GM23338 (cell line): ENCODE data around the gene NDUFB11. TPM values are rescaled to one million over a fixed set of nuclear protein-coding genes. Genes with fewer than 3 reads are reported as not detected.

Experiments
- ATAC-seq: fragments of 200-7000 bp; cut with Tn5 transposase; 3 replicates; pipeline ENCODE4 v1.9.1; 2020
- DNase-seq: peaks from one replicate; pipeline ENCODE4 v3.0.0-alpha.2; 2015; ENCODE audit warnings: low spot score
- H2AFZ ChIP-seq: fragments of 200-600 bp; sonication (generic); 2 replicates; pipeline ENCODE4 v1.8.0; 2016; ENCODE audit warnings: antibody characterized with exemption, mild to moderate bottlenecking, moderate library complexity
- H3F3A ChIP-seq: fragments of 200-600 bp; sonication (generic); replicated peaks from 2 replicates; pipeline ENCODE4 v1.8.0; 2017; ENCODE audit warnings: antibody characterized with exemption, mixed run types, low read depth
- H3K27ac ChIP-seq: fragments of 200-600 bp; sonication (generic); 2 replicates; pipeline ENCODE4 v1.6.1; 2016; ENCODE audit warnings: low read depth
- H3K27me3 ChIP-seq: fragments of 200-600 bp; sonication (generic); 2 replicates; pipeline ENCODE4 v1.8.0; 2016; ENCODE audit warnings: mild to moderate bottlenecking, mixed run types, moderate library complexity; ENCODE audit not compliant: insufficient read depth
- H3K36me3 ChIP-seq: fragments of 200-600 bp; sonication (generic); 2 replicates; pipeline ENCODE4 v1.8.0; 2016; ENCODE audit warnings: mild to moderate bottlenecking; ENCODE audit not compliant: insufficient read depth
- H3K4me1 ChIP-seq: fragments of 200-600 bp; sonication (generic); 2 replicates; pipeline ENCODE4 v1.8.0; 2016; ENCODE audit warnings: mild to moderate bottlenecking, moderate library complexity; ENCODE audit not compliant: insufficient read depth
- H3K4me2 ChIP-seq: fragments of 200-600 bp; sonication (generic); 2 replicates; pipeline ENCODE4 v1.7.1; 2017; ENCODE audit warnings: mixed run types
- H3K4me3 ChIP-seq: fragments of 200-600 bp; sonication (generic); 2 replicates; pipeline ENCODE4 v1.6.1; 2016; ENCODE audit warnings: mixed run types
- H3K79me2 ChIP-seq: fragments of 200-600 bp; sonication (generic); replicated peaks from 2 replicates; pipeline ENCODE4 v1.8.0; 2017; ENCODE audit warnings: mild to moderate bottlenecking; ENCODE audit not compliant: insufficient read depth
- H3K9me2 ChIP-seq: fragments of 200-600 bp; sonication (generic); 2 replicates; pipeline ENCODE4 v1.8.0; 2017; ENCODE audit not compliant: insufficient read depth
- H4K20me1 ChIP-seq: fragments of 200-600 bp; sonication (generic); replicated peaks from 2 replicates; pipeline ENCODE4 v1.8.0; 2017; ENCODE audit warnings: mild to moderate bottlenecking; ENCODE audit not compliant: insufficient read depth
- H3K27ac Mint-ChIP-seq: 2 replicates; pipeline ENCODE4 v1.8.0; 2020; ENCODE audit warnings: inconsistent platforms, mild to moderate bottlenecking, moderate library complexity, mixed read lengths
- H3K27me3 Mint-ChIP-seq: 3 replicates; pipeline ENCODE4 v1.8.0; 2022; ENCODE audit warnings: low read depth, mild to moderate bottlenecking, moderate library complexity, mixed read lengths, inconsistent platforms; ENCODE audit not compliant: insufficient read depth, poor library complexity
- H3K36me3 Mint-ChIP-seq: 3 replicates; pipeline ENCODE4 v1.8.0; 2021; ENCODE audit warnings: low read depth, mild to moderate bottlenecking, inconsistent platforms, moderate library complexity, mixed read lengths
- H3K4me1 Mint-ChIP-seq: 3 replicates; pipeline ENCODE4 v1.8.0; 2020; ENCODE audit warnings: mild to moderate bottlenecking, inconsistent platforms, mixed read lengths
- H3K4me3 Mint-ChIP-seq: 3 replicates; pipeline ENCODE4 v1.8.0; 2021; ENCODE audit warnings: moderate library complexity, mild to moderate bottlenecking, inconsistent platforms, mixed read lengths
- H3K9me3 Mint-ChIP-seq: 3 replicates; pipeline ENCODE4 v1.8.0; 2020; ENCODE audit warnings: moderate library complexity, mild to moderate bottlenecking, inconsistent platforms, mixed read lengths
- CREB1 ChIP-seq: fragments of 250-450 bp; sonication (Bioruptor Pico); IDR thresholded peaks from 2 replicates; pipeline ENCODE4 v1.5.0; 2020; ENCODE audit warnings: low read depth, mild to moderate bottlenecking, moderate library complexity
- ETS1 ChIP-seq: IDR thresholded peaks from 2 replicates; pipeline ENCODE4 v1.6.1; 2016; ENCODE audit warnings: antibody characterized with exemption
- EZH2phosphoT487 ChIP-seq: fragments of 200-600 bp; sonication (generic); IDR thresholded peaks from one replicate; pipeline ENCODE4 v1.8.1; 2018; ENCODE audit warnings: antibody characterized with exemption; ENCODE audit not compliant: unreplicated experiment
- NANOG ChIP-seq: IDR thresholded peaks from 2 replicates; pipeline ENCODE4 v1.6.1; 2016; ENCODE audit warnings: antibody characterized with exemption, borderline replicate concordance
- REST ChIP-seq: IDR thresholded peaks from one replicate; pipeline ENCODE4 v1.6.1; 2018; ENCODE audit warnings: antibody characterized with exemption; ENCODE audit not compliant: unreplicated experiment
- ZNF462 ChIP-seq: fragments of 250-450 bp; sonication (Bioruptor Pico); IDR thresholded peaks from 2 replicates; pipeline ENCODE4 v1.5.0; 2020; ENCODE audit warnings: mild to moderate bottlenecking, moderate library complexity
- polyA plus RNA-seq: library from polyadenylated mRNA; unstranded; fragments of >200 nt; fragmentation: Nextera tagmentation; extraction: Ambion mirVana; gene quantifications from 2 replicates; pipeline ENCODE4 v1.2.1, GENCODE V29; 2016
- total RNA-seq: library from RNA; depleted of rRNA; stranded (reverse); fragments of >200 nt; shearing (Covaris generic); gene quantifications from 2 replicates; pipeline ENCODE4 v1.2.3, GENCODE V29; 2014

NDUFB11 gene
- total and polyA plus RNA-seq, 2 experiments from 2014 or later: 103 to 238 TPM

- TF ChIP-seq ZNF462: no peak
Observed at GRCh38 chrX:47187106-47187677, 42.7 kb upstream of the NDUFB11 start (continued).

GRCh38 chrX:47186096-47186740 lies 41.7 kb upstream of the NDUFB11 start:
- Histone ChIP-seq H3K4me1 (no peaks in the 10 kb centered on the region; the same call in 1 of the 2 replicates), H4K20me1 (no peaks in the 10 kb centered on the region), H3K27me3 (no peaks in the 10 kb centered on the region), H3K9me2 (no peaks in the 10 kb centered on the region), H2AFZ (no peak overlapping the region), H3F3A (0 out of 2 replicates have a peak, but pooled peaks cover 2% of the 10 kb centered on the region), H3K36me3 (no peaks in the 10 kb centered on the region), H3K4me2 (no peak overlapping the region), H3K27ac (no peak overlapping the region), H3K79me2 (no peaks in the 10 kb centered on the region), H3K4me3 (no peak overlapping the region)
- H3K27me3 Mint-ChIP-seq: peaks cover 5% of the 10 kb centered on the region
- H3K36me3 Mint-ChIP-seq: peaks cover 30% of the 10 kb centered on the region; the same call in 2 of the 3 replicates
- H3K27ac Mint-ChIP-seq: no peak overlapping the region
- no peak for DNase-seq
- no peak for ATAC-seq
- H3K4me3 Mint-ChIP-seq: no peak overlapping the region
- H3K4me1 Mint-ChIP-seq: peaks cover 3% of the 10 kb centered on the region; the same call in 2 of the 3 replicates
- H3K9me3 Mint-ChIP-seq: no peaks in the 10 kb centered on the region
- TF ChIP-seq ETS1: no peak
- TF ChIP-seq REST: no peak
- no peak for TF ChIP-seq CREB1 (CRISPR knock-in tag)
- TF ChIP-seq NANOG: no peak
- TF ChIP-seq EZH2phosphoT487: no peak
